Parathyroid adenoma (tissue), 2 donors: ENCODE measurements around the gene FOXJ1.

Experiments used
- H2AFZ ChIP-seq: fragments of 300-600 bp; sonication (generic); one replicate; pipeline ENCODE4 v1.7.0; 2017; ENCODE audit warnings: antibody characterized with exemption, mild to moderate bottlenecking
- H3K27ac ChIP-seq: fragments of 300-600 bp; sonication (generic); one replicate; pipeline ENCODE4 v1.7.0; 2017
- H3K27me3 ChIP-seq: fragments of 300-600 bp; sonication (generic); one replicate; pipeline ENCODE4 v1.7.0; 2017; ENCODE audit warnings: low read length; ENCODE audit not compliant: control insufficient read depth, insufficient read depth
- H3K36me3 ChIP-seq: fragments of 300-600 bp; sonication (generic); one replicate; pipeline ENCODE4 v1.7.0; 2017; ENCODE audit warnings: low read length; ENCODE audit not compliant: control insufficient read depth, insufficient read depth
- H3K4me1 ChIP-seq: fragments of 300-600 bp; sonication (generic); one replicate; pipeline ENCODE4 v1.7.0; 2017; ENCODE audit warnings: control low read depth
- H3K4me2 ChIP-seq: fragments of 300-600 bp; sonication (generic); one replicate; pipeline ENCODE4 v1.7.0; 2017; ENCODE audit warnings: low read length
- H3K4me3 ChIP-seq: fragments of 300-600 bp; sonication (generic); one replicate; pipeline ENCODE4 v1.7.0; 2017; ENCODE audit warnings: low read depth, low read length
- H3K79me2 ChIP-seq: fragments of 300-600 bp; sonication (generic); one replicate; pipeline ENCODE4 v1.7.0; 2017; ENCODE audit warnings: control low read depth
- H3K9ac ChIP-seq: fragments of 300-600 bp; sonication (generic); one replicate; pipeline ENCODE4 v1.7.0; 2017; ENCODE audit warnings: mild to moderate bottlenecking
- H3K9me3 ChIP-seq: fragments of 300-600 bp; sonication (generic); one replicate; pipeline ENCODE4 v1.7.0; 2017; ENCODE audit warnings: low read length; ENCODE audit not compliant: control insufficient read depth
- TF ChIP-seq, protein P1 (sequence below): fragments of 300-600 bp; sonication (generic); IDR thresholded peaks from one replicate; pipeline ENCODE4 v1.7.0; 2017; ENCODE audit warnings: antibody characterized with exemption, mild to moderate bottlenecking
- donor health status: primary hyperparathyroidism.

FOXJ1 gene

DNA sequence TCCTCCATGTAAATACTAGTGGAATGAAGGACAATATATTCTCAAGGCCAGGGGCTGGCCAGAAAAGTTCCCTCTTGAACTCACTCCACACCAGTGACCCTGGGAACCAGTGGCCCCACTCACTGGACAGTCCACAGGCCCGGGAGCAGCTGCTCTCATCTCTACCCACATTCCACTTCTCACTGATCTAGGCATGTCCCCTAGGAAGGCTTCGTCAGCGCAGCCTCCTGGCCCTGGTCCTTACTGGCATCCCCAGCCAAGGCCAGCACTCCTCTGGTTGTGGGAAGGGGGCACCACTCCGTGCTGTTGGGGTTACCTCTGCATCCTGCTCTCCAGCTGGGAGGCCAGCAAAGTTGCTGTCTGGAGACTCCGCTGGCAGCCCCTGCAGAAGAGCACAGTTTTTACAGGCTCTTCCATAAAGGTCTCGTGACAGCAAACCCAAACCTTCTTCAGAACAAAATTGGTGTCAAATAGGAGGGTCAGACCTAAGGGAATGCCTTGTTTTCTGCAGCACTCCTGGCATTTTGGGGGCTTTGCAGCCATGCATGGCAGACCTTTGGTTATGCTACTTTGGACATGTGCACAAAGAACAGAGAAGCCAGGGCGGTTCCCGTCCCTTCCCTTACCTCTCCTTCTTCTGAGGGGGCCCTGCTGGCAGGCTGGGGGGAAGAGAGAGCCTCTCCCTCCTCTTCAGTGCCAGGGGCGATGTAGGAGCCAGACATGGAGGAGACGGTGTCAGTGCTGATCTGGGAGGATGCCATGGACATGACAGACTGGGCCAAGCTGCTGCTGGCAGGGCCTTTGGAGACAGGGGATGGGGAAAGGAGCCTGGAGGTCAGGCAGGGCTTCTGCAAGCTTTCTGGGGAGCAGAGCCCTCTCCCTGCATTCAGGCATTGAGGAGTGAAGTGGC is 14.1 kb upstream of the FOXJ1 start:
- no peak overlapping the region for H3K9ac ChIP-seq
- no peaks in the 10 kb centered on the region for H3K79me2 ChIP-seq
- H3K9me3 ChIP-seq, result no peaks in the 10 kb centered on the region
- no peak overlapping the region for H3K27ac ChIP-seq
- H3K36me3 ChIP-seq, result no peaks in the 10 kb centered on the region
- TF ChIP-seq, protein P1, sequence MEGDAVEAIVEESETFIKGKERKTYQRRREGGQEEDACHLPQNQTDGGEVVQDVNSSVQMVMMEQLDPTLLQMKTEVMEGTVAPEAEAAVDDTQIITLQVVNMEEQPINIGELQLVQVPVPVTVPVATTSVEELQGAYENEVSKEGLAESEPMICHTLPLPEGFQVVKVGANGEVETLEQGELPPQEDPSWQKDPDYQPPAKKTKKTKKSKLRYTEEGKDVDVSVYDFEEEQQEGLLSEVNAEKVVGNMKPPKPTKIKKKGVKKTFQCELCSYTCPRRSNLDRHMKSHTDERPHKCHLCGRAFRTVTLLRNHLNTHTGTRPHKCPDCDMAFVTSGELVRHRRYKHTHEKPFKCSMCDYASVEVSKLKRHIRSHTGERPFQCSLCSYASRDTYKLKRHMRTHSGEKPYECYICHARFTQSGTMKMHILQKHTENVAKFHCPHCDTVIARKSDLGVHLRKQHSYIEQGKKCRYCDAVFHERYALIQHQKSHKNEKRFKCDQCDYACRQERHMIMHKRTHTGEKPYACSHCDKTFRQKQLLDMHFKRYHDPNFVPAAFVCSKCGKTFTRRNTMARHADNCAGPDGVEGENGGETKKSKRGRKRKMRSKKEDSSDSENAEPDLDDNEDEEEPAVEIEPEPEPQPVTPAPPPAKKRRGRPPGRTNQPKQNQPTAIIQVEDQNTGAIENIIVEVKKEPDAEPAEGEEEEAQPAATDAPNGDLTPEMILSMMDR, result no peak
- H3K27me3 ChIP-seq, result no peaks in the 10 kb centered on the region
- no peak overlapping the region for H3K4me2 ChIP-seq
- no peak overlapping the region for H3K4me3 ChIP-seq
- H3K4me1 ChIP-seq, result no peaks in the 10 kb centered on the region
- H2AFZ ChIP-seq, result no peak overlapping the region

DNA sequence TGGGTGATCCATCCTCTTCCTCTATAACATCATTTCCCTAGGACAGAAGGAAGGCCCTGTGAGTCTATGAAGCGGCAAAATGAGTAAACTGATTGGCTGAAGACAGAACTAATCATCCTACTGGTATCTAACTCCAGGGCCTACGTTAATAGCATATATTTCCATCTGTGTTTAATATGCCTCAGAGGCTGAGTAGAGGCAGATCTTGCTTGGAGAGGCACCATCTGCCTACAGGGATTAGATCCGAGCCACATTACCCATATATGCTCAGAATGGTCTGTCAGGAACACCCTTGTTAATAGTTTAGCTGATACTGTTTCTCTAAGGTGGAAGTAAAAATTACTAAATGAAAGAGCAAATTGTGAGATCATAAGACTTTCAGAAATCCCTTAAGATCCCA is 13.2 kb upstream of the FOXJ1 start:
- no peaks in the 10 kb centered on the region for H3K36me3 ChIP-seq
- H3K9ac ChIP-seq, result no peak overlapping the region
- H2AFZ ChIP-seq, result no peak overlapping the region
- H3K4me3 ChIP-seq, result no peak overlapping the region
- no peaks in the 10 kb centered on the region for H3K9me3 ChIP-seq
- H3K4me1 ChIP-seq, result no peaks in the 10 kb centered on the region
- no peaks in the 10 kb centered on the region for H3K79me2 ChIP-seq
- H3K4me2 ChIP-seq, result no peak overlapping the region
- H3K27me3 ChIP-seq, result no peaks in the 10 kb centered on the region
- H3K27ac ChIP-seq, result no peak overlapping the region
- TF ChIP-seq, protein P1, result no peak

DNA sequence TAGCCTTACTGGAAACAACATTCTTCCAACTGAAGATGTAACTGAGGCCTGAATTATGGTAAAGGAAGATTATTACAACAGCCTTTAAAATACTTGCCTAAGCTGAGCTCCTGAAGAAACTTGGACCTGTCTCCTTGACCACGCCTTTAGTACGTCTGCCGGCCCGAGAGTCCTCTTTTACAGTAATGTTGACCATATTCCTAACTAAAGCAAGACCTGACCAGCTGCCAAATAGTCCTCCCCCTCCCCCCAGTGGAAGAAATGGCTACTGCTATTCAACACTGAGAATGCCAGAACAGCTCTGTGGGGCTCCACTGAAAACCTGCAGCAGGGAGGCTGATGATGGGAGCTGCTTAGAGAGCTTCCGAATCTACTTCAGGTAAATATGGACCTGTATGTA is 12.6 kb upstream of the FOXJ1 start:
- Histone ChIP-seq H3K36me3 (no peaks in the 10 kb centered on the region), H3K9ac (no peak overlapping the region), H2AFZ (no peak overlapping the region), H3K4me1 (no peaks in the 10 kb centered on the region), H3K4me2 (no peak overlapping the region), H3K9me3 (no peaks in the 10 kb centered on the region), H3K79me2 (no peaks in the 10 kb centered on the region), H3K27me3 (no peaks in the 10 kb centered on the region), H3K4me3 (no peak overlapping the region), H3K27ac (no peak overlapping the region)
- TF ChIP-seq, protein P1, result no peak

DNA sequence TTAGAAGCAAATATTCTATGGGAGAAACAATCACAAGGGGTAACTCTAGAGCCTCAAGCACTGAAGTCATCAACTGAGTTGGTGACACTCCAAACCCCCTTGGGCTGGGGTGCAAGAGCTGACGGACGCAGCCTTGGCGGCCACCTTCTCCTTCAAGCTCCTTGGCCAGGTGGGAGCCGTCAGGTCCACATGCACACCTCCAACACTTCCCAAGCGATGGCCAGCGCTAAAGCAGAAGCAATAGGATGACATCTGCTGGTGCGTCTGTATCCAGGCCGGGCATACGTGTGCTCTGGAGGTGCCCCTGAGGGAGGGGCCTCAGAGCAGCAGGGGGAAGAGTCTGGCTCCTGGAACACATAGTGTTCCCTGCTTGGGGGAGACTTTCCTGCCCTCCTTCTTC is 12.2 kb upstream of the FOXJ1 start:
- no peaks in the 10 kb centered on the region for H3K79me2 ChIP-seq
- no peaks in the 10 kb centered on the region for H3K9me3 ChIP-seq
- H3K27ac ChIP-seq, result no peak overlapping the region
- H3K4me1 ChIP-seq, result no peaks in the 10 kb centered on the region
- no peaks in the 10 kb centered on the region for H3K27me3 ChIP-seq
- H3K36me3 ChIP-seq, result no peaks in the 10 kb centered on the region
- H3K4me3 ChIP-seq, result no peak overlapping the region
- TF ChIP-seq, protein P1, result no peak
- no peak overlapping the region for H2AFZ ChIP-seq
- no peak overlapping the region for H3K4me2 ChIP-seq
- no peak overlapping the region for H3K9ac ChIP-seq

DNA sequence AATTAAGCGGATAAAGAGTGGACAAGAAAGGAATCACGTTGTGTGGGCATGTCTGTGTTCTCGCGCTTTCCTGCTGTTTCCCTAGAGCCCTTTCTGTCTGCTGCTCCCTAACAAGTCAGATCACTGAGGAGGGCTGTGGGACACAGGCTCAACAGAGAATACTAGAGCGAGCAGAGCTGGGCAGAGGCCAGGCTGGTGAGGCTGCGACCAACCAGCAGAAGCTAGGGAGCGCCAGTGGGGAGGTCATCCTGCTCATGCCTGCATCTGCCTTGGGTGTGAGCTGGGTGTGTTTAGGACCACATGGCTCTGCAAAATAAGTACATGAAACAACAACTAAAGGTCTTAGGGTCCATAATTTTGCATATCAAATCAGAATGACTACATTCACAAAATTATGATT is 11.5 kb upstream of the FOXJ1 start:
- TF ChIP-seq, protein P1, result no peak
- Histone ChIP-seq H3K27ac (no peak overlapping the region), H3K36me3 (no peaks in the 10 kb centered on the region), H2AFZ (no peak overlapping the region), H3K79me2 (no peaks in the 10 kb centered on the region), H3K4me3 (no peak overlapping the region), H3K9me3 (no peaks in the 10 kb centered on the region), H3K27me3 (no peaks in the 10 kb centered on the region), H3K4me1 (no peaks in the 10 kb centered on the region), H3K4me2 (no peak overlapping the region), H3K9ac (no peak overlapping the region)
